PFSK-1 (cell line): ENCODE measurements around the gene XPNPEP2.

Experiments
- FOXP2 ChIP-seq: optimal IDR thresholded peaks from 2 replicates; pipeline ENCODE3; 2011; ENCODE audit warnings: borderline replicate concordance, control low read depth, inconsistent platforms; ENCODE audit not compliant: insufficient read depth; ENCODE audit errors: extremely low read length, extremely low read depth
- POLR2AphosphoS5 ChIP-seq: IDR thresholded peaks from 2 replicates; pipeline ENCODE4 v1.6.1; 2012; ENCODE audit warnings: low read depth, mild to moderate bottlenecking, control low read depth, low read length, moderate library complexity
- REST ChIP-seq, 2 experiments: IDR thresholded peaks; 2 replicates each; pipeline versions ENCODE4 v1.6.1 to v1.8.0; 2011 to 2012; ENCODE audit warnings: low read depth in 2 of 2, low read length in 2 of 2, control low read depth in 1 of 2, inconsistent platforms in 1 of 2, mild to moderate bottlenecking in 1 of 2, moderate library complexity in 1 of 2; ENCODE audit not compliant: insufficient read depth in 1 of 2
- SIN3A ChIP-seq: IDR thresholded peaks from 2 replicates; pipeline ENCODE4 v1.6.1; 2012; ENCODE audit warnings: mild to moderate bottlenecking, low read length, moderate library complexity, borderline replicate concordance; ENCODE audit not compliant: insufficient read depth
- TAF1 ChIP-seq: IDR thresholded peaks from 2 replicates; pipeline ENCODE4 v1.6.1; 2012; ENCODE audit warnings: low read length, control low read depth, borderline replicate concordance; ENCODE audit not compliant: insufficient read depth

The XPNPEP2 gene

DNA sequence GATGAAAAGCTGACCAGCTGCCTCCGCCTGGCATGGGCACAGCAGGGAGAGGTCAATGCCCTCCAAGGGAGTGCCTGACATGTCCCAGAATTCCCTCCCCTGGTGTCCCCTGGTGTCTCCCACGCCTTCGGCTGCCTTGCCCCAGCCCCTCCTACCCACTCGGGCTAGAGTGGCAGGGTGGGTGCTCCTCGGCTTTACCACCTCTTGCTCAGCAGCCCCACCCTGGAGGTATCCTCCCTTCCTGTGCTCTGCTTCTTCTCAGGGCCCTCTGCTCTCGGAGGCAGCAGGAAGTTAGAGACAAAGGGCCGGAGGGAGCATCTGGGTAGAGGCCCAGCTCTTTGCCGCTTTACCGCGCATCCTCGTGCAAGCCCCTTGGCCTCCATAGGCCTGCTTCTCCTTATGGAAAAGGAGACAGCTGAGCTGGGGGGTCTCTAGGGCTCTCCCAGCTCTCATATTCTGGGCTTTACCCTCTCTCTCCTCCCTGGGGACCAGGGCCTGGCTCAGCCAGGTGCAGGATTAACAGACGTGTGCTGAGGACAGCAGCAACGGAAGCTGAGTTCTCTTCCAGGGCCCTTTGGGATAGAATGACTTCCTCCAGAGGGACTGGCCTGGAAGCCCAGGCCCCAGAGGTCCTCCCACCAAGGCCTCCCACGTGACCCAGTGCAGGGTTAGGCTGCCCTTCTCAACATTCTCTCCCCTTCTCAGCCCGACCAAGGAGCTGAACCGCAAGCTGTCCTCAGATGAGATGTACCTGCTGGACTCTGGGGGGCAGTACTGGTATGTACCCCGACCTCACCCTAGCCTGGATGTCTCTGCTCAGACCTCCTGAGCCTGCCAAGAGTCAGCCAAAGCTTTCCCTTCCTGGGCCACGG lies 17.2 kb downstream of the XPNPEP2 start:
- TF ChIP-seq TAF1, result no peak
- TF ChIP-seq POLR2AphosphoS5, result no peak
- no peak for TF ChIP-seq SIN3A
- TF ChIP-seq FOXP2, result no peak
- TF ChIP-seq REST (IDR thresholded peaks at IDR 0.05; ENCODE audit: insufficient read depth in 1 of 2, low read depth in 2 of 2, low read length in 2 of 2), result no peak

DNA sequence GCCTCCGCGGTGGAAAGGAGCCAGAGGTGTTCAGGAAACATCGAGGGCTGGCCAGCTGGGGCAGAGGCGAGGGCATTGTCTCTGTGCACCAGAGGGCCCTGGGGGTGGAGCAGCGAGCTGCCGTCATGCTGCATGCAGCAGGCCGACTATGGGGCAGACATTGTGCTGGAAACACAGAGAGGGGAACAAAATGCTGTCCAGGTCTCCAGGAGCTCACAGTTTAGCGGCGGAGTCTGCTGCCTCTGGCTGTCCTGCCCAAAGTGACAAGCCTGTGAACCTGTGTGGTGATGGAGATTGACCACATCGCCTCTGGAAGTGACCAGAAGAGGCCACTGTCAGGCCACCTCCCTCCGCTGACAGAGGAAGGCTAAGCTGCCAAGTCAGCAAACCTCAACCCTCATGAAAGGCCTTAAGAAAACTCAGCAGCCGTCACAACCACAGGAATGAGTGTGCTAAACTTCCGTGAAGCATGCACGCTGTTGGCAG lies 20.8 kb downstream of the XPNPEP2 start:
- TF ChIP-seq TAF1 (no peak), FOXP2 (peak; percentile 13)

DNA sequence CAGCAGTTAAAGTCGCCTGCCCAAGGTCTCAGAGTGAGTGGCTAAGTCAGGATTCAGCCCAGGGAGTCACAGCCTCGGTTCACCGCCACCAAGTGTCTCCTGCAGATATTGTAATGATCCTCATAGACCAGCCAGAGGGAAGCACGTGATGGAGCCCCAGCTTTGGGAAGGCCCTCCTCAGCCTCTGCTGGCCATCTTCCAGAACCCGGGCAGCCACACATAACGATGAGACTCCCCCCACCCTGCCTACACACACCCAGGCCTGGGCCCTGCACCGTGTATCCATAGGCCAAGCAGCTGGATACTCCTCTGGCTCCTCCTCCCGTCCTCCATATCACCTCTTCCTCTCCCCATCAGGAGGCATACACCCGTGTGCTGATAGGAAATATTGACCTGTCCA lies 21.4 kb downstream of the XPNPEP2 start:
- TF ChIP-seq FOXP2 (no peak), POLR2AphosphoS5 (no peak), REST (IDR thresholded peaks at IDR 0.05; ENCODE audit: insufficient read depth in 1 of 2, low read depth in 2 of 2, low read length in 2 of 2) (no peak), SIN3A (no peak), TAF1 (no peak)

GRCh38 chrX:129760981-129761380 lies 22.2 kb downstream of the XPNPEP2 start:
- TF ChIP-seq SIN3A (no peak), POLR2AphosphoS5 (no peak), REST (IDR thresholded peaks at IDR 0.05; ENCODE audit: insufficient read depth in 1 of 2, low read depth in 2 of 2, low read length in 2 of 2) (no peak), FOXP2 (no peak), TAF1 (no peak)

DNA sequence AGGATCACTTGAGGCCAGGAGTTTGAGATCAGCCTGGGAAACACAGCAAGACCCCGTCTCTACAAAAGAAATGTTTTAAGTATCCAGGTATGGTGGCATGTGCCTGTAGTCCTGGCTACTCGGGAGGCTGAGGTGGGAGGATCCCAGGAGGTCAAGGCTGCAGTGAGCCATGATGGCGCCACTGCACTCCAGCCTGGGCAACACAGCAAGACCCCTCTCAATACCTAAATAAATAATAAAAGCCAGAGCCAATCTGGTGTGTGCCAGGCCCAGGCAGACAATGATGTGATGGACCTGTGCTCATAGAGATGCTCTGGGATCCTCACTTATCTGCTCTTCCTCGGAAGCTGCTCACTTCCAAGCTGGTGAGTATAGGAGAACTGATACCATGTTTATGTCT lies 22.8 kb downstream of the XPNPEP2 start:
- TF ChIP-seq FOXP2 (no peak), TAF1 (no peak), POLR2AphosphoS5 (no peak), REST (IDR thresholded peaks at IDR 0.05; ENCODE audit: insufficient read depth in 1 of 2, low read depth in 2 of 2, low read length in 2 of 2) (no peak), SIN3A (no peak)
